HepG2 (cell line): ENCODE data around the gene OSBPL5.

Experiments used
- ELF4 ChIP-seq: sonication (generic); formaldehyde crosslinking; IDR thresholded peaks from 2 replicates; pipeline ENCODE4 v1.5.0; 2020; ENCODE audit warnings: missing genetic modification reagents, mild to moderate bottlenecking, moderate library complexity, borderline replicate concordance
- RFX5 ChIP-seq: IDR thresholded peaks from 2 replicates; pipeline ENCODE4 v1.6.1; 2011; ENCODE audit warnings: low read depth, low read length, improper control_type of control experiment
- SIX4 ChIP-seq: sonication (generic); formaldehyde crosslinking; IDR thresholded peaks from 2 replicates; pipeline ENCODE4 v1.4.0; 2020; ENCODE audit warnings: missing genetic modification reagents
- ZSCAN9 ChIP-seq: IDR thresholded peaks from 2 replicates; pipeline ENCODE4 v1.6.1; 2016; ENCODE audit warnings: borderline replicate concordance

GRCh38 chr11:3069425-3069824 is 95.7 kb downstream of the OSBPL5 start:
- TF ChIP-seq RFX5: no peak
- no peak for TF ChIP-seq SIX4 (CRISPR knock-in tag)
- no peak for TF ChIP-seq ELF4 (CRISPR knock-in tag)
- no peak for TF ChIP-seq ZSCAN9
